ENCODE data around the gene MAML2. TPM values are rescaled to one million over a fixed set of nuclear protein-coding genes. Genes with fewer than 3 reads are reported as not detected.

The MAML2 gene
- total RNA-seq, 4 donors from 2014 or later = 34.3 to 58.8 (median 56.0) TPM

DNA sequence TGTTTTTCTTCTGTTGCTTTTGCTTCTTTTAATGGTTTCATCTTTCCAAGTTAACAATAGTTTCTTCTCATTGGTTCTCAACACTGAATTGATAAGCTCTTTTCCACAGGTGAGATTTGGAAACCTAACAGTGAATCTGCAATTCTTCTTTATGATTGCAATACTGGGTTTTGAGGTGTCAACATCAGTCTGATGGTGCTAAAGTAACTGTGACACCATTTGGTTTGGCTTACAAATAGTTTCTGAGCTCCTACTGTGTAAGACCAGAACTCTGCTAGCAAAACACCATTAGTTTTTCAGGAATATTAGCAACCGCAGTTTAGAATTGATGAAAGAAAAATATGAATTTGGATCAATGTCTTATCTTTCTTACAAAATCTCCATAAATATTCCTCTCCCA is 58.6 kb downstream of the MAML2 start:
- TF ChIP-seq, protein P1, sequence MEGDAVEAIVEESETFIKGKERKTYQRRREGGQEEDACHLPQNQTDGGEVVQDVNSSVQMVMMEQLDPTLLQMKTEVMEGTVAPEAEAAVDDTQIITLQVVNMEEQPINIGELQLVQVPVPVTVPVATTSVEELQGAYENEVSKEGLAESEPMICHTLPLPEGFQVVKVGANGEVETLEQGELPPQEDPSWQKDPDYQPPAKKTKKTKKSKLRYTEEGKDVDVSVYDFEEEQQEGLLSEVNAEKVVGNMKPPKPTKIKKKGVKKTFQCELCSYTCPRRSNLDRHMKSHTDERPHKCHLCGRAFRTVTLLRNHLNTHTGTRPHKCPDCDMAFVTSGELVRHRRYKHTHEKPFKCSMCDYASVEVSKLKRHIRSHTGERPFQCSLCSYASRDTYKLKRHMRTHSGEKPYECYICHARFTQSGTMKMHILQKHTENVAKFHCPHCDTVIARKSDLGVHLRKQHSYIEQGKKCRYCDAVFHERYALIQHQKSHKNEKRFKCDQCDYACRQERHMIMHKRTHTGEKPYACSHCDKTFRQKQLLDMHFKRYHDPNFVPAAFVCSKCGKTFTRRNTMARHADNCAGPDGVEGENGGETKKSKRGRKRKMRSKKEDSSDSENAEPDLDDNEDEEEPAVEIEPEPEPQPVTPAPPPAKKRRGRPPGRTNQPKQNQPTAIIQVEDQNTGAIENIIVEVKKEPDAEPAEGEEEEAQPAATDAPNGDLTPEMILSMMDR (IDR thresholded peaks at IDR 0.05; ENCODE audit: low read depth) = no peak

DNA sequence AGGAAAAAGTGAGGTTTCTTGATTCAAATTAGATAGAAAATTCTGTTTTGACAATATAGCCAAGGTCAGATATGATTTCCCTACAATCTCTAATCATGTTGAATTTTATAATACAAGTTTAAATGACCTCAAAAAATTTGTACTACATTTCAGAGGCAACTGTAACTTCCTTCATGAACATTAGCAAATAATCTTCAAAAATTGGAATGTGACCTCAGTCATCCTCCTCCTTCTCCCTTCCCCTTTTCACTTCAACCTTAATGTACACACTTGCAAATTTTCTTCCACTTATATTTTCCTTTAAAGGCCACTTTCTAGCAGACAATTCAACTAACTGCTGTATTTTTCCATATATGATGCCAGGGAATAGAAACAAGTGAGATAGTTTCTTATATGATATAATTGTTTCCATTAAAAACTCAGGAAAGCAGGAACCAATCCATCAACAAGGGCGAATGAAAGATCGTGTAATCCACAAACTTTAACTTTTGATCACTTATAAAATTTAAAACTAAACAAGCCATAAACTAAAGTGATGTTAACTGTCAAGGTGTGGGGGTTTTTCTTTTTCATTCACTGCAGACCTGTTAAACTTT is 60.3 kb downstream of the MAML2 start:
- TF ChIP-seq, protein P1 (IDR thresholded peaks at IDR 0.05; ENCODE audit: low read depth) = no peak

DNA sequence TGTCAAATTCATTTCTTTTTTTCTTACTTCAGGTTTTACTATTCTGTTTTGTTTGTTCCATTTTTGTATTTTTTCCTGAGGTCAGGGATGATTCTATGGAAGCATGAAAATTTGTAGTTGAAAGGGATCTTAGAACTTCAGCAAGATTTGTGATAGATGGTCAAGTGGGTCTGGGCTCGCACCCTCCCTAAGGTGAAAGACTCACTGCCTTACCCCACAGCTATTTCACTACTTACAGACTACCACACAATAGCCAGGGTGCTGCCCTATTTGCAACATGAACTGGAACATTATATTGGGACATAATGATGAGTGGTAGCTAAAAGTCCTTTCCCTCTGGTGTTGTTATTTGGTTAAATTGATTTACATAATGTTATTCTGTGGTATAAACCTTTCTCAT is 62.6 kb downstream of the MAML2 start:
- TF ChIP-seq, protein P1 (IDR thresholded peaks at IDR 0.05; ENCODE audit: low read depth) = no peak

DNA sequence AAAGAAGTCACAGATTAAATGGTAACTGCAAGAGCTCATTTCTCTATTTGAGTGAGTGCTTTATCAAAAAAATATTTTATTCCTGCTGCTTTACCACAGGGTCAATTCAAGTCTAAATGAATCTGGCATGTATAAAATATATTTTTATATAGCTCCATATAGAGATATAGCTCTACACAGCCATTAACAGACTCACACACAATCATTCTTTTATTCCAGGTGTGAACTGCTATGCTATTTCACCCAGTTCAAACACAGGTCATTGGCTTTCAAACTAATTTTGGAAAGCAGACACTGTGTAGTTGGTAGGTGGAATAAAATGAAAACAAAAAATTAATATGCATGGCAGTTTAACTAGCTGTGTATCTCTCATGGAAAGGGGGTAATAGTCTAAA is 63.1 kb downstream of the MAML2 start:
- TF ChIP-seq, protein P1 (IDR thresholded peaks at IDR 0.05; ENCODE audit: low read depth) = no peak

DNA sequence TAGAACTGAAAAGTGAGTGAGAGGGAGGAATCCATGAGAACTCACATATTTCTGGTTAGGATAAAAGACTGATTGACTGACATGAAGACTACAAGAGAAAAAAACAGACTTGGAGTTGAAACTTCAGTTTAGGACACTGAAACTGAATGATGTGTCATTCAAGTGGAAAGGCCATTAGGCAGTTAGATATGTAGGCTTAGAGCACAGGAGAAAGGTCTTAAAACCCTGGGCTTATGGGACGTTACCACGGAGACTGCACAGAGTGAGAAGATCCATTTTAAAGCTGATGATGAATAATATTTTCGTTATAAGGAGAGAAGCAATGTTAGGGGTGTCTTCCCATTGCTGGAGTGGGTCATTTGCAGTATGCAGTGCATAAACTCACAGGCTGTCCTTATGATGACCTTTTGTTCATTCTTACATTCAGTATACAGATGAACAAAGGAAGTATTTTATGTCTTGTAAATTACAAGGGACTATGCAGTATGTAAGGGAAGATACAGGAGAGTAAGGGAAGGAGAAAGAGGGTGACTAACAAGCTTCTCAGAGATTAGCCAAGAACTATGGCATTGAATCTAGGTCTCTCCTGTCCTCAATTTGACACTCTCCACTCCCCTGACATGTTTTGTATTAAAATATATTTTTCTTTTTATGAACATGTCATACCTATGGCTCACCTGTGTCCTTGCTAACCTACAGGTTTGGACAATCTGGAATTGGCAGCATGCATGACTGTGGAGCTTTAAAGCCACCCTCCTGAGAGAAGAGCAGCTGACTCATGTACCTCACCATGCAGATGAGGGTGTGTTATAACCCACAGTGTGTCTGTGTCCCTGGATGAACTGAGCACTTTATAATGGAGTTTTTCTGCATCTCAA is 63.7 kb downstream of the MAML2 start:
- TF ChIP-seq, protein P1 (IDR thresholded peaks at IDR 0.05; ENCODE audit: low read depth) = no peak

DNA sequence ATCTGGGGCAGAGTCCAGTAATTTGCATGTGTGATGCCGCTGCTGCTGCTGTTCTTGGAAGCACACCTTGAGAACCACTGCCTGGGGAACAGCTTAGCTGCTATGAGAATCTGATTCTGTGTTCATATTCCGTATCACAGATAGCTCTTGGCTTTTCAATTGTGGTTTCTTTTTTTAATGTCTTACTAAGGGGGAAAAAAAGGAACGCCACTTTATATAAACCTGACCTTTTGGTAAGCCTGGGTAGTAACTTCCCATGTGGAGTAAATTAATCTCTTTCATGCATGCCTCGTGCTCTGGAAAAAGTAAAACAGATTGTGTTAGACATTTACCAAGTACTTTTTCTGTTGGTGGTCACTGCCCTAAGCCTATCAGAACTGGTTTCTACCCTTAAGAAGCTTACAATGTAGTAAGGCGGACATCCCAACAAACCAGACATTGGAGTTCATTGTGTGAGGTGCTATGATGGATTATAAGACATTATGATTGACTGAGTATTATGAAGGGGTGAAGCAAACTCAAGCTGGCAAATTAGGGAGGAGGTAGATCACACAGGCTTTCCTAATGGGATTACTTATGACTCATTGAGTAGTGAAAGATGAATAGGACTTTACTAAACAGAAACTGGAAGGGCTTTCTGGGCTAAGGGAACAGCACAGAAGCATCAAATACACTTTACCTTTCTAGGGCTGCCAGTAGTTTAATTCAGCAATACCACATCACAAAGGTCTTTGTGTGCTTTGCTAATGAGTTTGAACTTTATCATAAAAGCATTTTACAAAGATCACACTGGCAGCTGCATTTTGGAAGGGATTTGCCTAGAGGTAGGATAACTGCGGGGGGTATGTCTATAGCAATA is 64.7 kb downstream of the MAML2 start:
- TF ChIP-seq, protein P1 (IDR thresholded peaks at IDR 0.05; ENCODE audit: low read depth) = no peak

DNA sequence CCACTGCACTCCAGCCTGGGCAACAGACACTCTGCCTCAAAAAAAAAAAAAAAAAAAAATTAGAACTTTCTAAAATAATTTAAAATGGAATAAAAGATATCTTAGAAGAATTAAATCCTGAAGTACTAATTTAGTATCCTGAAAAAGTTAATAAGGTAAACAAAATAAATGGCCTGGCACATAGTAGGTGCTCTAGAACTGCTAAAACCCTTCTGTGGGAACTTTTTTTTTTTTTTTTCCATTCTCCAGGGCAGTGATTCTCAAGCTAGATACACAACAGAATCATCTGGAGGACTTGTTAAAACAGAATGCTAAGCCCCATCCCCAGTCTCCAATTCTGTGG is 65.3 kb downstream of the MAML2 start:
- TF ChIP-seq, protein P1 (IDR thresholded peaks at IDR 0.05; ENCODE audit: low read depth) = no peak
